ENCODE data around the gene CEP63. TPM values are rescaled to one million over a fixed set of nuclear protein-coding genes. Genes with fewer than 3 reads are reported as not detected.

Gene CEP63
- total and polyA plus RNA-seq, 2 experiments from 2014 or later: 15.1 to 53.9 TPM

GRCh38 chr3:134480546-134480945 is 5.3 kb upstream of the CEP63 start:
- no peak overlapping the region for H3K27ac ChIP-seq (ENCODE audit: low read depth)
- H2AFZ ChIP-seq: no peak overlapping the region
- 0 out of 2 replicates have a peak, but pooled peaks cover 3% of the 10 kb centered on the region for H3F3A ChIP-seq (replicated peaks; ENCODE audit: low read depth)
- H3K36me3 Mint-ChIP-seq (ENCODE audit: low read depth): peaks cover 70% of the 10 kb centered on the region
- H3K4me1 Mint-ChIP-seq: peaks cover 10% of the 10 kb centered on the region
- H3K4me3 ChIP-seq: no peak overlapping the region
- no peak overlapping the region for H3K4me2 ChIP-seq
- no peak for DNase-seq (ENCODE audit: low spot score)
- no peak for TF ChIP-seq POLR2AphosphoS5 (IDR thresholded peaks at IDR 0.05; ENCODE audit: low read depth)
- TF ChIP-seq JUNB (IDR thresholded peaks at IDR 0.05; ENCODE audit: unreplicated experiment): no peak
- TF ChIP-seq ZNF462 (CRISPR knock-in tag; IDR thresholded peaks at IDR 0.05): no peak
- no peak for TF ChIP-seq ZNF331 (CRISPR knock-in tag; IDR thresholded peaks at IDR 0.05; ENCODE audit: low read depth)
- TF ChIP-seq, protein P1, sequence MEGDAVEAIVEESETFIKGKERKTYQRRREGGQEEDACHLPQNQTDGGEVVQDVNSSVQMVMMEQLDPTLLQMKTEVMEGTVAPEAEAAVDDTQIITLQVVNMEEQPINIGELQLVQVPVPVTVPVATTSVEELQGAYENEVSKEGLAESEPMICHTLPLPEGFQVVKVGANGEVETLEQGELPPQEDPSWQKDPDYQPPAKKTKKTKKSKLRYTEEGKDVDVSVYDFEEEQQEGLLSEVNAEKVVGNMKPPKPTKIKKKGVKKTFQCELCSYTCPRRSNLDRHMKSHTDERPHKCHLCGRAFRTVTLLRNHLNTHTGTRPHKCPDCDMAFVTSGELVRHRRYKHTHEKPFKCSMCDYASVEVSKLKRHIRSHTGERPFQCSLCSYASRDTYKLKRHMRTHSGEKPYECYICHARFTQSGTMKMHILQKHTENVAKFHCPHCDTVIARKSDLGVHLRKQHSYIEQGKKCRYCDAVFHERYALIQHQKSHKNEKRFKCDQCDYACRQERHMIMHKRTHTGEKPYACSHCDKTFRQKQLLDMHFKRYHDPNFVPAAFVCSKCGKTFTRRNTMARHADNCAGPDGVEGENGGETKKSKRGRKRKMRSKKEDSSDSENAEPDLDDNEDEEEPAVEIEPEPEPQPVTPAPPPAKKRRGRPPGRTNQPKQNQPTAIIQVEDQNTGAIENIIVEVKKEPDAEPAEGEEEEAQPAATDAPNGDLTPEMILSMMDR (conservative IDR thresholded peaks at IDR 0.05; ENCODE audit: low read depth in 2 of 2): no peak
- no peak for TF ChIP-seq ETS1 (IDR thresholded peaks at IDR 0.05)
- TF ChIP-seq EZH2phosphoT487 (IDR thresholded peaks at IDR 0.05; ENCODE audit: unreplicated experiment): no peak
- no peak for TF ChIP-seq CREB1 (CRISPR knock-in tag; IDR thresholded peaks at IDR 0.05; ENCODE audit: low read depth)
- no peak for TF ChIP-seq STAT1 (IDR thresholded peaks at IDR 0.05; ENCODE audit: unreplicated experiment)
- no peak for TF ChIP-seq NANOG (IDR thresholded peaks at IDR 0.05; ENCODE audit: borderline replicate concordance)
- TF ChIP-seq ZNF114 (CRISPR knock-in tag; IDR thresholded peaks at IDR 0.05): no peak
- TF ChIP-seq EZH2 (IDR thresholded peaks at IDR 0.05; ENCODE audit: low read depth, unreplicated experiment): no peak
- TF ChIP-seq, protein P2, sequence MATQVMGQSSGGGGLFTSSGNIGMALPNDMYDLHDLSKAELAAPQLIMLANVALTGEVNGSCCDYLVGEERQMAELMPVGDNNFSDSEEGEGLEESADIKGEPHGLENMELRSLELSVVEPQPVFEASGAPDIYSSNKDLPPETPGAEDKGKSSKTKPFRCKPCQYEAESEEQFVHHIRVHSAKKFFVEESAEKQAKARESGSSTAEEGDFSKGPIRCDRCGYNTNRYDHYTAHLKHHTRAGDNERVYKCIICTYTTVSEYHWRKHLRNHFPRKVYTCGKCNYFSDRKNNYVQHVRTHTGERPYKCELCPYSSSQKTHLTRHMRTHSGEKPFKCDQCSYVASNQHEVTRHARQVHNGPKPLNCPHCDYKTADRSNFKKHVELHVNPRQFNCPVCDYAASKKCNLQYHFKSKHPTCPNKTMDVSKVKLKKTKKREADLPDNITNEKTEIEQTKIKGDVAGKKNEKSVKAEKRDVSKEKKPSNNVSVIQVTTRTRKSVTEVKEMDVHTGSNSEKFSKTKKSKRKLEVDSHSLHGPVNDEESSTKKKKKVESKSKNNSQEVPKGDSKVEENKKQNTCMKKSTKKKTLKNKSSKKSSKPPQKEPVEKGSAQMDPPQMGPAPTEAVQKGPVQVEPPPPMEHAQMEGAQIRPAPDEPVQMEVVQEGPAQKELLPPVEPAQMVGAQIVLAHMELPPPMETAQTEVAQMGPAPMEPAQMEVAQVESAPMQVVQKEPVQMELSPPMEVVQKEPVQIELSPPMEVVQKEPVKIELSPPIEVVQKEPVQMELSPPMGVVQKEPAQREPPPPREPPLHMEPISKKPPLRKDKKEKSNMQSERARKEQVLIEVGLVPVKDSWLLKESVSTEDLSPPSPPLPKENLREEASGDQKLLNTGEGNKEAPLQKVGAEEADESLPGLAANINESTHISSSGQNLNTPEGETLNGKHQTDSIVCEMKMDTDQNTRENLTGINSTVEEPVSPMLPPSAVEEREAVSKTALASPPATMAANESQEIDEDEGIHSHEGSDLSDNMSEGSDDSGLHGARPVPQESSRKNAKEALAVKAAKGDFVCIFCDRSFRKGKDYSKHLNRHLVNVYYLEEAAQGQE (IDR thresholded peaks at IDR 0.05; ENCODE audit: unreplicated experiment): no peak
- H4K20me1 ChIP-seq (replicated peaks; ENCODE audit: insufficient read depth): peaks cover 4% of the 10 kb centered on the region; the same call in 1 of the 2 replicates
- H3K79me2 ChIP-seq (replicated peaks; ENCODE audit: insufficient read depth): peaks cover 14% of the 10 kb centered on the region
- H3K9me3 Mint-ChIP-seq: no peaks in the 10 kb centered on the region
- peaks cover 6% of the 10 kb centered on the region for H3K27me3 Mint-ChIP-seq (ENCODE audit: insufficient read depth, low read depth, poor library complexity)
- no peaks in the 10 kb centered on the region for H3K27me3 ChIP-seq (ENCODE audit: insufficient read depth)
- ATAC-seq: no peak
- H3K36me3 ChIP-seq (ENCODE audit: insufficient read depth): peaks cover 39% of the 10 kb centered on the region
- H3K27ac Mint-ChIP-seq: no peak overlapping the region
- no peaks in the 10 kb centered on the region for H3K9me2 ChIP-seq (ENCODE audit: insufficient read depth)
- peaks cover 9% of the 10 kb centered on the region for H3K4me1 ChIP-seq (ENCODE audit: insufficient read depth)
- H3K4me3 Mint-ChIP-seq: no peak overlapping the region
